ENCODE results near the gene ATP8B4.

DNA sequence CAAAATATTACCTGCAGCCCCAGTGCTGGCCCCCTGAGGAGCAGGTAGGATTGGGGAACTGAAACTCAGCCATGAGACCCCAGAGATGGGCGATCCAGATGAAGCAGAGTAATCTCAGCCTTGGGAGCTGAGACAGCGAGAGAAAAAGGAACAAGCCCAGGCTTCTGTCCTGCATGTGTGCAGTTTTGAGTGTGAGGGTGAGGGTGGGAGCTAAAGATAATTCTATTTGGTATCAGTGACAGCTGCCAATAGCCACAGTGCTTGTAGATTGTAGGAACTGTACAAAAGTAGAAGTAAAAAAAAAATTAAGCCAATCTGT is 5.9 kb downstream of the ATP8B4 start:
- TF ChIP-seq, protein P1, sequence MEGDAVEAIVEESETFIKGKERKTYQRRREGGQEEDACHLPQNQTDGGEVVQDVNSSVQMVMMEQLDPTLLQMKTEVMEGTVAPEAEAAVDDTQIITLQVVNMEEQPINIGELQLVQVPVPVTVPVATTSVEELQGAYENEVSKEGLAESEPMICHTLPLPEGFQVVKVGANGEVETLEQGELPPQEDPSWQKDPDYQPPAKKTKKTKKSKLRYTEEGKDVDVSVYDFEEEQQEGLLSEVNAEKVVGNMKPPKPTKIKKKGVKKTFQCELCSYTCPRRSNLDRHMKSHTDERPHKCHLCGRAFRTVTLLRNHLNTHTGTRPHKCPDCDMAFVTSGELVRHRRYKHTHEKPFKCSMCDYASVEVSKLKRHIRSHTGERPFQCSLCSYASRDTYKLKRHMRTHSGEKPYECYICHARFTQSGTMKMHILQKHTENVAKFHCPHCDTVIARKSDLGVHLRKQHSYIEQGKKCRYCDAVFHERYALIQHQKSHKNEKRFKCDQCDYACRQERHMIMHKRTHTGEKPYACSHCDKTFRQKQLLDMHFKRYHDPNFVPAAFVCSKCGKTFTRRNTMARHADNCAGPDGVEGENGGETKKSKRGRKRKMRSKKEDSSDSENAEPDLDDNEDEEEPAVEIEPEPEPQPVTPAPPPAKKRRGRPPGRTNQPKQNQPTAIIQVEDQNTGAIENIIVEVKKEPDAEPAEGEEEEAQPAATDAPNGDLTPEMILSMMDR (IDR thresholded peaks at IDR 0.05), result no peak
- no peak for TF ChIP-seq POLR2A (IDR thresholded peaks at IDR 0.05; ENCODE audit: low read depth)
- no peak for TF ChIP-seq EP300 (IDR thresholded peaks at IDR 0.05)
- TF ChIP-seq POLR2AphosphoS5 (IDR thresholded peaks at IDR 0.05), result no peak

Measured in esophagus muscularis mucosa (tissue), 4 donors.